ENCODE results near the gene CES5A. TPM values are rescaled to one million over a fixed set of nuclear protein-coding genes. Genes with fewer than 3 reads are reported as not detected.
"Not testable (repeated sequence)": the region's sequence is repeated elsewhere in the genome, so short reads cannot be mapped to it uniquely, and the experiment has no call there.

Gene CES5A
- not detected for total RNA-seq

- no peak within 1 kb of the TSS for H3K27ac Mint-ChIP-seq
- H3K36me3 Mint-ChIP-seq (ENCODE audit: low read depth): no peaks in the 10 kb centered on the region
- ChIA-PET POLR2A (no interaction called here), CTCF (interaction anchor here (0.6 kb wide), 1 partner anchor 9 kb away, joined by 3 read pairs; no protein-coding TSS in a partner anchor)
- H3K27me3 Mint-ChIP-seq: no peaks in the 10 kb centered on the region
- H3K4me1 Mint-ChIP-seq: no peaks in the 10 kb centered on the region
- no peaks in the 10 kb centered on the region for H3K9me3 Mint-ChIP-seq
- no peak within 1 kb of the TSS for H3K4me3 Mint-ChIP-seq
- DNase-seq: no peak
Observed at GRCh38 chr16:55875273-55875672, at the start of gene CES5A. TSS of gene CES5A (minus strand) at chr16:55875373. CDS start at chr16:55875221, 152 bp downstream.

GRCh38 chr16:55922662-55923061, 47.5 kb upstream of the CES5A start:
- ChIA-PET CTCF (no interaction called here), POLR2A (no interaction called here)
- Mint-ChIP-seq H3K9me3 (no peaks in the 10 kb centered on the region), H3K27me3 (peaks cover 42% of the 10 kb centered on the region), H3K36me3 (ENCODE audit: low read depth) (no peaks in the 10 kb centered on the region), H3K4me3 (no peak overlapping the region), H3K27ac (no peak overlapping the region), H3K4me1 (no peaks in the 10 kb centered on the region)
- no peak for DNase-seq

- ChIA-PET POLR2A (no interaction called here), CTCF (no interaction called here)
- DNase-seq: no peak
- Mint-ChIP-seq H3K4me3 (no peak overlapping the region), H3K9me3 (no peaks in the 10 kb centered on the region), H3K4me1 (no peaks in the 10 kb centered on the region), H3K27ac (no peak overlapping the region), H3K27me3 (peaks cover 16% of the 10 kb centered on the region), H3K36me3 (ENCODE audit: low read depth) (no peaks in the 10 kb centered on the region)
Observed at GRCh38 chr16:55917373-55918160, 42.4 kb upstream of the CES5A start.

GRCh38 chr16:55915096-55915827, 40.1 kb upstream of the CES5A start:
- ChIA-PET CTCF (no interaction called here), POLR2A (no interaction called here)
- Mint-ChIP-seq H3K4me3 (no peak overlapping the region), H3K4me1 (no peaks in the 10 kb centered on the region), H3K9me3 (no peaks in the 10 kb centered on the region), H3K36me3 (ENCODE audit: low read depth) (no peaks in the 10 kb centered on the region), H3K27me3 (peaks cover 5% of the 10 kb centered on the region), H3K27ac (no peak overlapping the region)
- DNase-seq: no peak

GRCh38 chr16:55914383-55914782, 39.2 kb upstream of the CES5A start:
- no peak overlapping the region for H3K27ac Mint-ChIP-seq
- no peaks in the 10 kb centered on the region for H3K36me3 Mint-ChIP-seq (ENCODE audit: low read depth)
- H3K27me3 Mint-ChIP-seq: peaks cover 3% of the 10 kb centered on the region
- H3K4me3 Mint-ChIP-seq: no peak overlapping the region
- no peaks in the 10 kb centered on the region for H3K4me1 Mint-ChIP-seq
- ChIA-PET CTCF (no interaction called here), POLR2A (no interaction called here)
- no peaks in the 10 kb centered on the region for H3K9me3 Mint-ChIP-seq
- no peak for DNase-seq

GRCh38 chr16:55913716-55914115, 38.5 kb upstream of the CES5A start:
- ChIA-PET CTCF (no interaction called here), POLR2A (no interaction called here)
- Mint-ChIP-seq H3K36me3 (ENCODE audit: low read depth) (no peaks in the 10 kb centered on the region), H3K27ac (no peak overlapping the region), H3K4me3 (no peak overlapping the region), H3K4me1 (no peaks in the 10 kb centered on the region), H3K27me3 (peaks cover 3% of the 10 kb centered on the region), H3K9me3 (no peaks in the 10 kb centered on the region)
- no peak for DNase-seq

- H3K36me3 Mint-ChIP-seq (ENCODE audit: low read depth); H3K4me1 Mint-ChIP-seq; POLR2A ChIA-PET; H3K27me3 Mint-ChIP-seq; CTCF ChIA-PET; H3K9me3 Mint-ChIP-seq; H3K27ac Mint-ChIP-seq; DNase-seq; H3K4me3 Mint-ChIP-seq: not testable (repeated sequence)
Observed at GRCh38 chr16:55913121-55913520, 37.9 kb upstream of the CES5A start.

- Mint-ChIP-seq H3K36me3 (ENCODE audit: low read depth) (no peaks in the 10 kb centered on the region), H3K4me1 (no peaks in the 10 kb centered on the region), H3K4me3 (no peak overlapping the region), H3K9me3 (no peaks in the 10 kb centered on the region), H3K27ac (no peak overlapping the region), H3K27me3 (no peaks in the 10 kb centered on the region)
- CTCF ChIA-PET: interaction anchor here (0.6 kb wide), 1 partner anchor 1820 kb away, joined by 4 read pairs; no protein-coding TSS in a partner anchor
- DNase-seq: no peak
- POLR2A ChIA-PET: no interaction called here
Observed at GRCh38 chr16:55912022-55912421, 36.8 kb upstream of the CES5A start.

GRCh38 chr16:55911616-55912015, 36.4 kb upstream of the CES5A start:
- DNase-seq: no peak
- Mint-ChIP-seq H3K9me3 (no peaks in the 10 kb centered on the region), H3K36me3 (ENCODE audit: low read depth) (no peaks in the 10 kb centered on the region), H3K27me3 (no peaks in the 10 kb centered on the region), H3K4me1 (no peaks in the 10 kb centered on the region), H3K4me3 (no peak overlapping the region), H3K27ac (no peak overlapping the region)
- ChIA-PET POLR2A (no interaction called here), CTCF (interaction anchor here (0.6 kb wide), 1 partner anchor 1820 kb away, joined by 4 read pairs; no protein-coding TSS in a partner anchor)

GRCh38 chr16:55909876-55910275, 34.7 kb upstream of the CES5A start:
- Mint-ChIP-seq H3K27me3 (no peaks in the 10 kb centered on the region), H3K27ac (no peak overlapping the region), H3K4me3 (no peak overlapping the region), H3K36me3 (ENCODE audit: low read depth) (no peaks in the 10 kb centered on the region), H3K4me1 (no peaks in the 10 kb centered on the region), H3K9me3 (no peaks in the 10 kb centered on the region)
- ChIA-PET POLR2A (no interaction called here), CTCF (no interaction called here)
- DNase-seq: no peak

- Mint-ChIP-seq H3K4me3 (no peak overlapping the region), H3K27ac (no peak overlapping the region), H3K9me3 (peaks cover 11% of the 10 kb centered on the region), H3K36me3 (ENCODE audit: low read depth) (no peaks in the 10 kb centered on the region), H3K27me3 (no peaks in the 10 kb centered on the region), H3K4me1 (no peaks in the 10 kb centered on the region)
- DNase-seq: no peak
- ChIA-PET CTCF (no interaction called here), POLR2A (no interaction called here)
Observed at GRCh38 chr16:55908641-55909040, 33.5 kb upstream of the CES5A start.

- Mint-ChIP-seq H3K9me3 (peaks cover 18% of the 10 kb centered on the region), H3K4me3 (no peak overlapping the region), H3K4me1 (no peaks in the 10 kb centered on the region), H3K27me3 (no peaks in the 10 kb centered on the region), H3K36me3 (ENCODE audit: low read depth) (no peaks in the 10 kb centered on the region), H3K27ac (no peak overlapping the region)
- POLR2A ChIA-PET: no interaction called here
- CTCF ChIA-PET: no interaction called here
- no peak for DNase-seq
Observed at GRCh38 chr16:55907661-55908060, 32.5 kb upstream of the CES5A start.

GRCh38 chr16:55906123-55906522, 30.9 kb upstream of the CES5A start:
- no peak overlapping the region for H3K27ac Mint-ChIP-seq
- H3K27me3 Mint-ChIP-seq: no peaks in the 10 kb centered on the region
- no peak overlapping the region for H3K4me3 Mint-ChIP-seq
- POLR2A ChIA-PET: no interaction called here
- CTCF ChIA-PET: no interaction called here
- DNase-seq: no peak
- H3K4me1 Mint-ChIP-seq: no peaks in the 10 kb centered on the region
- H3K9me3 Mint-ChIP-seq: peaks cover 21% of the 10 kb centered on the region
- H3K36me3 Mint-ChIP-seq (ENCODE audit: low read depth): no peaks in the 10 kb centered on the region

- H3K4me3 Mint-ChIP-seq: no peak overlapping the region
- ChIA-PET CTCF (no interaction called here), POLR2A (no interaction called here)
- H3K27me3 Mint-ChIP-seq: no peaks in the 10 kb centered on the region
- no peak overlapping the region for H3K27ac Mint-ChIP-seq
- no peak for DNase-seq
- peaks cover 21% of the 10 kb centered on the region for H3K9me3 Mint-ChIP-seq
- H3K36me3 Mint-ChIP-seq (ENCODE audit: low read depth): no peaks in the 10 kb centered on the region
- no peaks in the 10 kb centered on the region for H3K4me1 Mint-ChIP-seq
Observed at GRCh38 chr16:55905651-55906050, 30.5 kb upstream of the CES5A start.

All from activated CD4-positive, alpha-beta T cell treated with anti-CD3 and anti-CD28 coated beads, Interleukin-2, amount 10 ng/mL, durations not matched to agents 7 days and 5 days (primary cell).